NT2/D1 (cell line): Measurements from ENCODE around the gene C1orf35.
A peak's percentile ranks its signal among the peaks of the same experiment; 100 is the strongest.
"Not testable (repeated sequence)": the region's sequence is repeated elsewhere in the genome, so short reads cannot be mapped to it uniquely, and the experiment has no call there.

ENCODE experiments used
- DNase-seq: peaks from one replicate; pipeline ENCODE4 v3.0.0-alpha.2; 2011; ENCODE audit warnings: low read depth, low spot score
- H3K27me3 ChIP-seq: 2 replicates; pipeline ENCODE4 v1.6.0; 2011; ENCODE audit warnings: mild to moderate bottlenecking; ENCODE audit not compliant: insufficient read length, insufficient read depth
- H3K36me3 ChIP-seq: 2 replicates; pipeline ENCODE4 v1.6.1; 2011; ENCODE audit warnings: mild to moderate bottlenecking, low read length, mixed read lengths; ENCODE audit not compliant: insufficient read depth, insufficient read length
- H3K4me1 ChIP-seq: 2 replicates; pipeline ENCODE4 v1.5.1; 2011; ENCODE audit not compliant: insufficient read depth, insufficient read length
- H3K4me3 ChIP-seq: 2 replicates; pipeline ENCODE4 v1.5.1; 2011; ENCODE audit warnings: low read depth; ENCODE audit not compliant: insufficient read length
- H3K9ac ChIP-seq: 2 replicates; pipeline ENCODE4 v1.6.0; 2011; ENCODE audit warnings: low read depth; ENCODE audit not compliant: insufficient read length
- H3K9me3 ChIP-seq: 2 replicates; pipeline ENCODE4 v1.5.1; 2011; ENCODE audit warnings: mild to moderate bottlenecking, low read length; ENCODE audit not compliant: insufficient read depth
- SUZ12 ChIP-seq: IDR thresholded peaks from 2 replicates; pipeline ENCODE4 v1.6.1; 2011; ENCODE audit not compliant: insufficient read length, insufficient read depth; ENCODE audit errors: extremely low read depth
- YY1 ChIP-seq: IDR thresholded peaks from 2 replicates; pipeline ENCODE4 v1.6.1; 2011; ENCODE audit not compliant: insufficient read length, insufficient read depth
- ZNF274 ChIP-seq: IDR thresholded peaks from 2 replicates; pipeline ENCODE4 v1.6.1; 2011; ENCODE audit warnings: mild to moderate bottlenecking, low read depth, low read length

C1orf35 gene

GRCh38 chr1:228114827-228115226, 11.7 kb upstream of the C1orf35 start:
- Histone ChIP-seq H3K4me1 (no peaks in the 10 kb centered on the region), H3K9ac (no peak overlapping the region), H3K9me3 (peaks cover 46% of the 10 kb centered on the region), H3K36me3 (no peaks in the 10 kb centered on the region), H3K4me3 (no peak overlapping the region), H3K27me3 (peaks cover 7% of the 10 kb centered on the region)
- no peak for TF ChIP-seq ZNF274
- no peak for TF ChIP-seq SUZ12
- DNase-seq: no peak

GRCh38 chr1:228112617-228113016, 9.5 kb upstream of the C1orf35 start:
- Histone ChIP-seq H3K9ac (no peak overlapping the region), H3K36me3 (peaks cover 6% of the 10 kb centered on the region), H3K9me3 (peaks cover 24% of the 10 kb centered on the region), H3K27me3 (peaks cover 10% of the 10 kb centered on the region), H3K4me1 (no peaks in the 10 kb centered on the region), H3K4me3 (no peak overlapping the region)
- DNase-seq: no peak
- TF ChIP-seq YY1 (no peak), ZNF274 (no peak), SUZ12 (no peak)

GRCh38 chr1:228112167-228112566, 9.0 kb upstream of the C1orf35 start:
- no peak overlapping the region for H3K9ac ChIP-seq
- peaks cover 10% of the 10 kb centered on the region for H3K27me3 ChIP-seq
- no peak for DNase-seq
- TF ChIP-seq YY1 (no peak), SUZ12 (no peak), ZNF274 (no peak)
- peaks cover 11% of the 10 kb centered on the region for H3K36me3 ChIP-seq
- H3K4me1 ChIP-seq: no peaks in the 10 kb centered on the region
- H3K9me3 ChIP-seq: peaks cover 19% of the 10 kb centered on the region
- H3K4me3 ChIP-seq: no peak overlapping the region

GRCh38 chr1:228111315-228111714, 8.2 kb upstream of the C1orf35 start:
- not testable (repeated sequence) for H3K9ac ChIP-seq, H3K4me1 ChIP-seq, DNase-seq, H3K4me3 ChIP-seq
- Histone ChIP-seq H3K36me3 (peaks cover 20% of the 10 kb centered on the region), H3K27me3 (peaks cover 10% of the 10 kb centered on the region), H3K9me3 (peaks cover 11% of the 10 kb centered on the region; the same call in 1 of the 2 replicates)

GRCh38 chr1:228110556-228110955, 7.4 kb upstream of the C1orf35 start:
- Histone ChIP-seq H3K4me3 (no peak overlapping the region), H3K36me3 (peaks cover 27% of the 10 kb centered on the region), H3K27me3 (peaks cover 10% of the 10 kb centered on the region), H3K9ac (no peak overlapping the region), H3K4me1 (no peaks in the 10 kb centered on the region), H3K9me3 (peaks cover 3% of the 10 kb centered on the region; the same call in 1 of the 2 replicates)
- no peak for DNase-seq
- no peak for TF ChIP-seq SUZ12
- no peak for TF ChIP-seq ZNF274
- TF ChIP-seq YY1: no peak

- H3K9ac ChIP-seq: peak overlapping the region; percentile 96
- DNase-seq: no peak
- H3K27me3 ChIP-seq: peaks cover 10% of the 10 kb centered on the region
- no peaks in the 10 kb centered on the region for H3K9me3 ChIP-seq
- peaks cover 32% of the 10 kb centered on the region for H3K36me3 ChIP-seq
- TF ChIP-seq ZNF274 (no peak), SUZ12 (no peak), YY1 (no peak)
- H3K4me1 ChIP-seq: no peaks in the 10 kb centered on the region
- peak overlapping the region; percentile 96 for H3K4me3 ChIP-seq
Observed at GRCh38 chr1:228109962-228110488, 6.9 kb upstream of the C1orf35 start.

- peaks cover 10% of the 10 kb centered on the region for H3K27me3 ChIP-seq
- no peaks in the 10 kb centered on the region for H3K4me1 ChIP-seq
- peak within 1 kb of the TSS; percentile 96 for H3K9ac ChIP-seq
- DNase-seq: peak; percentile 96
- TF ChIP-seq ZNF274: no peak
- TF ChIP-seq YY1: no peak
- peak within 1 kb of the TSS; percentile 96 for H3K4me3 ChIP-seq
- H3K9me3 ChIP-seq: no peaks in the 10 kb centered on the region
- H3K36me3 ChIP-seq: peaks cover 36% of the 10 kb centered on the region
Observed at GRCh38 chr1:228109073-228109961, 6.2 kb upstream of the C1orf35 start, which contains the start of gene MRPL55. Gene MRPL55, minus strand, starts transcription at chr1:228109299. Its CDS starts 1,039 bp downstream, at chr1:228108260.

GRCh38 chr1:228108742-228109072, 5.6 kb upstream of the C1orf35 start:
- no peak for DNase-seq
- Histone ChIP-seq H3K9ac (peak overlapping the region; percentile 96), H3K4me1 (peaks cover 3% of the 10 kb centered on the region), H3K4me3 (peak overlapping the region; percentile 96), H3K27me3 (peaks cover 10% of the 10 kb centered on the region), H3K36me3 (peaks cover 36% of the 10 kb centered on the region), H3K9me3 (no peaks in the 10 kb centered on the region)
- TF ChIP-seq SUZ12: no peak
